PFSK-1 (cell line): ENCODE results near the gene MAP3K4.

Source experiments
- FOXP2 ChIP-seq: optimal IDR thresholded peaks from 2 replicates; pipeline ENCODE3; 2011; ENCODE audit warnings: borderline replicate concordance, control low read depth, inconsistent platforms; ENCODE audit not compliant: insufficient read depth; ENCODE audit errors: extremely low read length, extremely low read depth
- POLR2AphosphoS5 ChIP-seq: IDR thresholded peaks from 2 replicates; pipeline ENCODE4 v1.6.1; 2012; ENCODE audit warnings: low read depth, mild to moderate bottlenecking, control low read depth, low read length, moderate library complexity
- SIN3A ChIP-seq: IDR thresholded peaks from 2 replicates; pipeline ENCODE4 v1.6.1; 2012; ENCODE audit warnings: mild to moderate bottlenecking, low read length, moderate library complexity, borderline replicate concordance; ENCODE audit not compliant: insufficient read depth
- TAF1 ChIP-seq: IDR thresholded peaks from 2 replicates; pipeline ENCODE4 v1.6.1; 2012; ENCODE audit warnings: low read length, control low read depth, borderline replicate concordance; ENCODE audit not compliant: insufficient read depth
- TF ChIP-seq, protein P1 (sequence below), 2 experiments: IDR thresholded peaks; 2 replicates each; pipeline versions ENCODE4 v1.6.1 to v1.8.0; 2011 to 2012; ENCODE audit warnings: low read depth in 2 of 2, low read length in 2 of 2, control low read depth in 1 of 2, inconsistent platforms in 1 of 2, mild to moderate bottlenecking in 1 of 2, moderate library complexity in 1 of 2; ENCODE audit not compliant: insufficient read depth in 1 of 2

The MAP3K4 gene

DNA sequence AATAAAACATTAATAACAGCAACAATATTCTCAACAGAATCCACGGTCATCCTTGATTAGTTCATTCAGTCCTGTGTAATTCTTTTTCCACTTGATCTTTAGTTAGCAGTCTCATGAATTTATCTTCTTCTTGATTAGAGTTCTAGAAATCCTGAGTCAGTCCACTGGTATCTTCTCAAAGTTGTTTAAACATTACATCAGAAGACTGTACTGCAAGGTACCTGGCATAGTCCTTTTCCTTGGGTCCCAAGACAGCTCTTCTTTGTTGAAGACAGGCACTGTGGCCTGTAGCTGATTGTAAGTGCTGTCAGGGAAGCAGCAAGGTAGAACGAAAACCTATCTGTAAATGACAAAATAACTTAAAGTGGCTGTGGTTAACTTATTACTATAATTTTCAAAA is 11.8 kb downstream of the MAP3K4 start:
- TF ChIP-seq FOXP2 (no peak), SIN3A (no peak), TAF1 (no peak), POLR2AphosphoS5 (no peak)
- TF ChIP-seq, protein P1, sequence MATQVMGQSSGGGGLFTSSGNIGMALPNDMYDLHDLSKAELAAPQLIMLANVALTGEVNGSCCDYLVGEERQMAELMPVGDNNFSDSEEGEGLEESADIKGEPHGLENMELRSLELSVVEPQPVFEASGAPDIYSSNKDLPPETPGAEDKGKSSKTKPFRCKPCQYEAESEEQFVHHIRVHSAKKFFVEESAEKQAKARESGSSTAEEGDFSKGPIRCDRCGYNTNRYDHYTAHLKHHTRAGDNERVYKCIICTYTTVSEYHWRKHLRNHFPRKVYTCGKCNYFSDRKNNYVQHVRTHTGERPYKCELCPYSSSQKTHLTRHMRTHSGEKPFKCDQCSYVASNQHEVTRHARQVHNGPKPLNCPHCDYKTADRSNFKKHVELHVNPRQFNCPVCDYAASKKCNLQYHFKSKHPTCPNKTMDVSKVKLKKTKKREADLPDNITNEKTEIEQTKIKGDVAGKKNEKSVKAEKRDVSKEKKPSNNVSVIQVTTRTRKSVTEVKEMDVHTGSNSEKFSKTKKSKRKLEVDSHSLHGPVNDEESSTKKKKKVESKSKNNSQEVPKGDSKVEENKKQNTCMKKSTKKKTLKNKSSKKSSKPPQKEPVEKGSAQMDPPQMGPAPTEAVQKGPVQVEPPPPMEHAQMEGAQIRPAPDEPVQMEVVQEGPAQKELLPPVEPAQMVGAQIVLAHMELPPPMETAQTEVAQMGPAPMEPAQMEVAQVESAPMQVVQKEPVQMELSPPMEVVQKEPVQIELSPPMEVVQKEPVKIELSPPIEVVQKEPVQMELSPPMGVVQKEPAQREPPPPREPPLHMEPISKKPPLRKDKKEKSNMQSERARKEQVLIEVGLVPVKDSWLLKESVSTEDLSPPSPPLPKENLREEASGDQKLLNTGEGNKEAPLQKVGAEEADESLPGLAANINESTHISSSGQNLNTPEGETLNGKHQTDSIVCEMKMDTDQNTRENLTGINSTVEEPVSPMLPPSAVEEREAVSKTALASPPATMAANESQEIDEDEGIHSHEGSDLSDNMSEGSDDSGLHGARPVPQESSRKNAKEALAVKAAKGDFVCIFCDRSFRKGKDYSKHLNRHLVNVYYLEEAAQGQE (IDR thresholded peaks at IDR 0.05; ENCODE audit: insufficient read depth in 1 of 2, low read depth in 2 of 2, low read length in 2 of 2): no peak

GRCh38 chr6:161008245-161008644 is 16.7 kb downstream of the MAP3K4 start:
- TF ChIP-seq POLR2AphosphoS5 (no peak), SIN3A (no peak), TAF1 (no peak), FOXP2 (no peak)
- TF ChIP-seq, protein P1 (IDR thresholded peaks at IDR 0.05; ENCODE audit: insufficient read depth in 1 of 2, low read depth in 2 of 2, low read length in 2 of 2): no peak

DNA sequence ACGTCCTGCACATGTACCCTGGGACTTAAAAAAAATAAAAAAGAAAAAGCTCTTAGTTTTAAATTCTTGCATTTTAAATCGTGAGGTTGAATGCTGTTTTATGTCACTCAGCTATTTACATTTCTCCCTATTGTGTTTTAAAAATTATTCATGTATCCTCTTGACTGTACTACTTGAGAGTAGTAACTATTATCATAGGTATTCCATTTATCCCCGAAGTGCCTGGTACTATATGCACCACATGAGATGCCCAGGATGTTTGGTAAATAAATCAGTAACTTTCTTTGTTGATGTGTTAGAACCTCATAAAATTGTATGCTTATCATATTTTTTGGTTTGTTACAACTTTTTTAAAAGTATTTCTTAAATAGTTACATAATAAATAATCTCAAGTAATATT is 18.4 kb downstream of the MAP3K4 start:
- TF ChIP-seq FOXP2: no peak
- TF ChIP-seq SIN3A: no peak
- TF ChIP-seq, protein P1 (IDR thresholded peaks at IDR 0.05; ENCODE audit: insufficient read depth in 1 of 2, low read depth in 2 of 2, low read length in 2 of 2): no peak
- no peak for TF ChIP-seq POLR2AphosphoS5
- no peak for TF ChIP-seq TAF1

- TF ChIP-seq TAF1 (no peak), POLR2AphosphoS5 (no peak), FOXP2 (no peak), SIN3A (no peak)
- TF ChIP-seq, protein P1 (IDR thresholded peaks at IDR 0.05; ENCODE audit: insufficient read depth in 1 of 2, low read depth in 2 of 2, low read length in 2 of 2): no peak
Measured at GRCh38 chr6:161010418-161010817, 18.8 kb downstream of the MAP3K4 start.
